Gastrocnemius medialis (tissue), 4 donors: ENCODE measurements around the gene ZNF234. TPM values are rescaled to one million over a fixed set of nuclear protein-coding genes. Genes with fewer than 3 reads are reported as not detected.

Experiments
- ATAC-seq, 2 donors: fragments of 150-250 bp; one replicate each; pipeline ENCODE4 v1.9.1; 2016
- DNase-seq, 2 donors: peaks; one replicate each; pipeline ENCODE4 v3.0.0-alpha.2; 2019
- H3K27ac ChIP-seq, 4 donors: fragments of 200-600 bp; sonication (generic); 1 replicate in 1 of 4; 2 replicates in 3 of 4; pipeline ENCODE4 v1.5.1; 2016 to 2018; ENCODE audit warnings: mild to moderate bottlenecking in 2 of 4, moderate library complexity in 1 of 4
- H3K27me3 ChIP-seq, 3 donors: fragments of 200-600 bp; sonication (generic) in 2 of 3; 1 replicate in 1 of 3; 2 replicates in 2 of 3; pipeline versions ENCODE4 v1.5.1 to v1.6.0; 2016 to 2019; ENCODE audit warnings: mild to moderate bottlenecking in 1 of 3, moderate library complexity in 1 of 3
- H3K36me3 ChIP-seq, 2 donors: fragments of 200-600 bp; sonication (generic) in 1 of 2; one replicate each; pipeline ENCODE4 v1.5.1; 2017 to 2018
- H3K4me1 ChIP-seq, 2 donors: fragments of 200-600 bp; sonication (generic) in 1 of 2; one replicate each; pipeline ENCODE4 v1.5.1; 2016 to 2017; ENCODE audit warnings: mild to moderate bottlenecking in 2 of 2
- H3K4me3 ChIP-seq, 4 donors: fragments of 200-600 bp; sonication (generic) in 3 of 4; 1 replicate in 1 of 4; 2 replicates in 3 of 4; pipeline ENCODE4 v1.5.1; 2016 to 2019; ENCODE audit warnings: mild to moderate bottlenecking in 2 of 4
- H3K9me3 ChIP-seq, 3 donors: fragments of 200-600 bp; sonication (generic) in 2 of 3; 1 replicate in 1 of 3; 2 replicates in 2 of 3; pipeline ENCODE4 v1.5.1; 2016 to 2019
- POLR2A ChIP-seq, 2 donors: fragments of 450-650 bp; IDR thresholded peaks; one replicate each; pipeline ENCODE4 v1.6.1; 2017; ENCODE audit warnings: antibody characterized with exemption in 2 of 2, mild to moderate bottlenecking in 2 of 2, moderate library complexity in 2 of 2
- in situ Hi-C, 4 donors: fragments of 200-750 bp; cut with MboI; loops; one replicate each; pipeline versions ENCODE4 v1.15.0 to v1.8.0; 2017; ENCODE audit warnings: low sequenced_read_pairs in 4 of 4
- intact Hi-C: fragments of 100-400 bp; cut with DNase I; formaldehyde crosslinking; loops from one replicate; pipeline ENCODE4 v1.15.1; 2023; ENCODE audit warnings: low total_unique reads
- total RNA-seq, 4 donors: library from RNA; depleted of rRNA; stranded (reverse); fragments of >200 nt; gene quantifications; one replicate each; pipeline versions ENCODE4 v1.1.0 to v1.2.3, GENCODE V29; 2016
- TF ChIP-seq, protein P1 (sequence below), 5 experiments: fragments of 450-650 bp in 3 of 5; fragments of 200-600 bp in 2 of 5; sonication (generic) in 2 of 5; IDR thresholded peaks in 4 of 5; conservative IDR thresholded peaks in 1 of 5; 1 replicate in 4 of 5; 2 replicates in 1 of 5; pipeline ENCODE4 v1.5.1; 2016 to 2019; ENCODE audit warnings: antibody characterized with exemption in 5 of 5, mild to moderate bottlenecking in 3 of 5, moderate library complexity in 3 of 5

ZNF234 gene
- 1 to 10 TPM; 2.2 to 3.5 (median 2.9) TPM for total RNA-seq

DNA sequence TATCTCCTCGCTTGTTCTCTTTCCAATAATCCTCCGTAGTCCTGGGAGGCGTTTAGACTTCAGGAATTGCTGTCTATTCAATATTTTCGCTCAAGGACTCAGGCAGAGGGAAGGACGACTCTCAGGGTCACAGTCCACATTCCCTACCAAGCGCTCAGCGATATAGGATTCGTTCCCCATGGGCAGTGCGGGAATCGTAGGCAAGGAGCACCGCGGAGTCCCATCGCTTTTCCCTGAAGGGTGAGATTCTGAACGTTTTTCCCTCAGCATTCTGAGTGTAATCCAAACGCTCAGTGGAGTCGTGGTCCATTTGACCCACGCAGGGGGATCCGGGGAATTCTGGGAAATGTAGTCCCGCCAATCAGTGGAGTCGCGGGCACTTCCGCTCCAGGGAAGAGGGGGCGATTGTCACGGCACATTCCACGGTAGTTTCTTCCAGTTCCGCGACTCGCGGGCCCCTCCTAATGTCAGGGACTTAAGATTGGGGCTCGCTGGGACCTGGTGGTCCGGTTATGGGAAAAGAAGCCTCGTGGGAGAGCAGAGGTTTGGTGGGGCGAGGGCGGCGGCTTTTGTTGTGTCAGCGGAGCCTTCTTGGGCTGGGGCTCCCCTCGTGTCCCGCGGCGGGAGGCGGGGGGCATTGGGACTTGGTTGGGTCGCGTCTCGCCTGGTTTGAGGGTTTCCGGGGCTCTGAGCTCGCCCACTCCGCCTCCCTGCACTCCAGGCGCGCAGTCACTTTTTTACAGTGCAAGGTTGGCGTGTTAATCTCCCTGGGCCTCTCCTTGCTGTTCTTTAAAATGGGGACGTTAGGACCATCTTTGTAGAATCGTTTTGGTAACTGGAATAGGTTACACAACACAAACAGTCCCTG lies at the start of gene ZNF234:
Gene ZNF234, plus strand, starts transcription at position 364 of the 868 bp plus-strand sequence. CDS start 3,079 bp downstream, outside the sequence.
- TF ChIP-seq POLR2A (IDR thresholded peaks at IDR 0.05) = peak in 1 of 2 donors; percentile 42
- TF ChIP-seq, protein P1, sequence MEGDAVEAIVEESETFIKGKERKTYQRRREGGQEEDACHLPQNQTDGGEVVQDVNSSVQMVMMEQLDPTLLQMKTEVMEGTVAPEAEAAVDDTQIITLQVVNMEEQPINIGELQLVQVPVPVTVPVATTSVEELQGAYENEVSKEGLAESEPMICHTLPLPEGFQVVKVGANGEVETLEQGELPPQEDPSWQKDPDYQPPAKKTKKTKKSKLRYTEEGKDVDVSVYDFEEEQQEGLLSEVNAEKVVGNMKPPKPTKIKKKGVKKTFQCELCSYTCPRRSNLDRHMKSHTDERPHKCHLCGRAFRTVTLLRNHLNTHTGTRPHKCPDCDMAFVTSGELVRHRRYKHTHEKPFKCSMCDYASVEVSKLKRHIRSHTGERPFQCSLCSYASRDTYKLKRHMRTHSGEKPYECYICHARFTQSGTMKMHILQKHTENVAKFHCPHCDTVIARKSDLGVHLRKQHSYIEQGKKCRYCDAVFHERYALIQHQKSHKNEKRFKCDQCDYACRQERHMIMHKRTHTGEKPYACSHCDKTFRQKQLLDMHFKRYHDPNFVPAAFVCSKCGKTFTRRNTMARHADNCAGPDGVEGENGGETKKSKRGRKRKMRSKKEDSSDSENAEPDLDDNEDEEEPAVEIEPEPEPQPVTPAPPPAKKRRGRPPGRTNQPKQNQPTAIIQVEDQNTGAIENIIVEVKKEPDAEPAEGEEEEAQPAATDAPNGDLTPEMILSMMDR (IDR thresholded peaks at IDR 0.05 in 4 of 5, conservative IDR thresholded peaks at IDR 0.05 in 1 of 5) = no peak
- H3K4me1 ChIP-seq = peaks cover 14 to 18% of the 10 kb centered on the region in 2 donors
- H3K27ac ChIP-seq = peak within 1 kb of the TSS; percentile 78 to 87 (median 82)
- ATAC-seq (peak; percentile 98 to 99), DNase-seq (peak; percentile 78)
- peak within 1 kb of the TSS; percentile 85 to 98 (median 88) for H3K4me3 ChIP-seq
- H3K36me3 ChIP-seq = peaks cover 0 to 28% of the 10 kb centered on the region in 2 donors
- H3K27me3 ChIP-seq = no peaks in the 10 kb centered on the region
- intact Hi-C loops = loop anchor here (1.0 kb wide), 3 partner anchors 23 to 71 kb away; partner anchors contain the start of genes ZNF225 and ZNF227
- no peaks in the 10 kb centered on the region for H3K9me3 ChIP-seq
- in situ Hi-C loops = loop anchor here in 1 of 4 donors (10.0 kb wide), 1 partner anchor 87 kb away; the partner anchor contains the start of gene ZNF223

DNA sequence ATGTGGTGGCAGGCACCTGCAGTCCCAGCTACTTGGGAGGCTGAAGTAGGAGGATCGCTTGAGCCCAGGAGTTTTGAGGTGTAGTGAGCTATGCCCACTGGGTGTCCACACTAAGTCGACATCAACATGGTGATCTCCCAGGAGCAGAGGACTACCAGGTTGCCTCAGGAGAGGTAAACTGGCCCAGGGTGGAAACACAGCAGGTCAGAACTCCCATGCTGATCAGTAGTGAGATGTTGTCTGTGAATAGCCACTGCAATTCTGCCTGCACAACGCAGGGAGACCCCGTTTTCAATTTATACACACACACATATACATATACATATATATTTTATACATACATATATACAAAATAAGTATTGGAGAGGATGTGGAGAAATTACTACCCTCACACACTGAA lies 49.2 kb upstream of the ZNF234 start:
- Histone ChIP-seq H3K4me1 (peaks cover 7 to 10% of the 10 kb centered on the region in 2 donors), H3K27ac (no peak overlapping the region), H3K4me3 (no peak overlapping the region), H3K27me3 (no peaks in the 10 kb centered on the region), H3K36me3 (peaks cover 0 to 19% of the 10 kb centered on the region in 2 donors), H3K9me3 (no peaks in the 10 kb centered on the region)
- ATAC-seq (no peak), DNase-seq (no peak)
- intact Hi-C loops = loop anchor here (5.0 kb wide), 2 partner anchors 75 to 265 kb away; partner anchors contain the start of genes ZNF226 and ZNF283
- in situ Hi-C loops = loop anchor here in 1 of 4 donors (10.0 kb wide), 1 partner anchor 87 kb away; the partner anchor contains the start of gene ZNF230
- TF ChIP-seq, protein P1 (IDR thresholded peaks at IDR 0.05 in 4 of 5, conservative IDR thresholded peaks at IDR 0.05 in 1 of 5) = no peak
- TF ChIP-seq POLR2A (IDR thresholded peaks at IDR 0.05) = no peak

DNA sequence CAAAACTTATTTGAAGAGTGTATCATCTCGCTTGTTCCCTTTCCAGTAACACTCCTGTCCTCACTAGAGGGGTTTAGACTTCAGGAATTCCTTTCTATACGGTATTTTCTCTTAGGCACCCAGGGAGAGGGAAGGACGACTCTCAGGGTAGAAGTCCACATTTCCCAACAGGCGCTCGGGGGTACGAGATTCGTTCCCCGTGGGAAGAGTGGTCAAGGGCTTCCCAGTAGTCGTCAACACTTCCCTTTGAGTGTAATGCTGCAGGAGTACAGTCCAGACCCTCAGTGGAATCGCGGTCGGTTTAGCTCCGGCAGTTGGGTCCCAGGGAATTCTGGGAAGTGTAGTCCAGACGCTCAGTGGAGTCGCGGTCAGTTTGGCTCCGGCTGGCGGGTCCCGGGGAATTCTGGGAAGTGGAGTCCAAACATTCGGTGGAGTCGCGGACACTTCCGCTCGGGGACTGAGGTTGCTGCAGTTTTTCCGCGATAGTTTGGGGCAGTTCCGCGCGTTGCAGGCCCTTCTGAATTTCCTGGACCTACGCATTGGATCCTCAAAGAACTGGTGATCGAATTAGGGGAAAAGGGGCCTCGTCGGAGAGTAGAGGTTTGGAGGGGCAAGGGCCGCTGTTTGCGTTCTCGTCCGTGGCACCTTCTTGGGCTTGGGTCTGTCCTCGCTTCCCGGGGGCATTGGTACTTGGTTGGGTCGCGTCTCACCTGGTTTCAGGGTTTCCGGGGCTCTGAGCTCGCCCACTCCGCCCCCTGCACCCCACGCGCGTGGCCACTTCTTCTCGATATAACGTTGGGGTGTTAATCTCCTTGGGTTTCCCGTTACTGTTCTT lies 47.2 kb upstream of the ZNF234 start, which contains the start of gene ZNF224:
Gene ZNF224, plus strand, starts transcription at position 431 of the 835 bp plus-strand sequence. CDS start 3,513 bp downstream, outside the sequence.
- Histone ChIP-seq H3K36me3 (peaks cover 0 to 30% of the 10 kb centered on the region in 2 donors), H3K9me3 (peaks cover 0 to 8% (median 0%) of the 10 kb centered on the region in 3 donors), H3K4me1 (peaks cover 7 to 10% of the 10 kb centered on the region in 2 donors), H3K27me3 (no peaks in the 10 kb centered on the region), H3K4me3 (peak within 1 kb of the TSS; percentile 76 to 91 (median 80)), H3K27ac (peak within 1 kb of the TSS; percentile 70 to 82 (median 73))
- TF ChIP-seq, protein P1 (IDR thresholded peaks at IDR 0.05 in 4 of 5, conservative IDR thresholded peaks at IDR 0.05 in 1 of 5) = no peak
- peak in 1 of 2 donors; percentile 41 for TF ChIP-seq POLR2A (IDR thresholded peaks at IDR 0.05)
- ATAC-seq (peak; percentile 100), DNase-seq (peak; percentile 85 to 87)
- intact Hi-C loops (loop anchor here (1.0 to 5.0 kb wide), 10 partner anchors 18 to 267 kb away; partner anchors contain the start of genes ZNF155, ZNF223, ZNF225 and ZNF226), in situ Hi-C loops (loop anchor here in 1 of 4 donors (10.0 kb wide), 1 partner anchor 89 kb away; the partner anchor contains the start of gene ZNF230)

DNA sequence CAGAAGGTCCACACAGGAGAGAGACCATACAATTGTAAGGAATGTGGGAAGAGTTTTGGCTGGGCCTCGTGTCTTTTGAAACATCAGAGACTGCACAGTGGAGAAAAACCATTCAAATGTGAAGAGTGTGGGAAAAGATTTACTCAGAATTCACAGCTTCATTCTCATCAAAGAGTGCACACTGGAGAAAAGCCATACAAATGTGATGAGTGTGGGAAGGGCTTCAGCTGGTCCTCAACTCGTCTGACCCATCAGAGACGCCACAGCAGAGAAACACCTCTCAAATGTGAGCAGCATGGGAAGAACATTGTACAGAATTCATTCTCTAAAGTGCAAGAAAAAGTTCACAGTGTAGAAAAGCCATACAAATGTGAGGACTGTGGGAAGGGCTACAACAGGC lies 33.6 kb upstream of the ZNF234 start:
- Histone ChIP-seq H3K27ac (no peak overlapping the region), H3K4me1 (peaks cover 8 to 9% of the 10 kb centered on the region in 2 donors), H3K36me3 (peaks cover 7 to 69% of the 10 kb centered on the region in 2 donors), H3K9me3 (peaks cover 4 to 59% (median 22%) of the 10 kb centered on the region in 3 donors), H3K4me3 (no peak overlapping the region), H3K27me3 (no peaks in the 10 kb centered on the region)
- DNase-seq = no peak
- ATAC-seq = no peak
- in situ Hi-C loops (no loop called here), intact Hi-C loops (no loop called here)
- TF ChIP-seq, protein P1 (IDR thresholded peaks at IDR 0.05 in 4 of 5, conservative IDR thresholded peaks at IDR 0.05 in 1 of 5) = no peak
- TF ChIP-seq POLR2A (IDR thresholded peaks at IDR 0.05) = no peak
